Smooth muscle cell of the umbilical artery (primary cell): ENCODE results near the gene POGK. TPM values are rescaled to one million over a fixed set of nuclear protein-coding genes. Genes with fewer than 3 reads are reported as not detected.

Experiments used
- total RNA-seq: library from RNA; depleted of rRNA; stranded (reverse); fragments of >200 nt; gene quantifications from 2 replicates; pipeline ENCODE4 v1.2.3, GENCODE V29; 2014

The POGK gene
- 21.7 and 29.0 TPM in 2 replicates for total RNA-seq

GRCh38 chr1:166838766-166839599, at the start of gene POGK:
POGK (plus strand) TSS chr1:166839475; CDS start chr1:166840957, 1,482 bp downstream.

GRCh38 chr1:166875734-166876539, 36.7 kb downstream of the POGK start, which contains the start of gene TADA1:
TADA1 (minus strand) TSS chr1:166876264; CDS start chr1:166876233, 31 bp downstream.

Other genes with a start within 250 kb of the POGK start
- 8.3 and 9.6 TPM in 2 replicates for gene TADA1, start 36.8 kb downstream of the POGK start, total RNA-seq
- gene ILDR2, start 136.1 kb downstream of the POGK start, total RNA-seq, result not detected in 2 replicates
- gene MAEL, start 149.8 kb downstream of the POGK start, total RNA-seq, result not detected in 2 replicates